Left ventricle myocardium superior (tissue), 1 donor: ENCODE data around the gene CDKAL1. TPM values are rescaled to one million over a fixed set of nuclear protein-coding genes. Genes with fewer than 3 reads are reported as not detected.

Experiments used
- ATAC-seq: fragments of 200-7000 bp; cut with Tn5 transposase; one replicate; pipeline ENCODE4 v1.9.1; 2020; ENCODE audit warnings: mild to moderate bottlenecking, moderate library complexity
- DNase-seq: peaks from one replicate; pipeline ENCODE4 v3.0.0-alpha.2; 2020
- intact Hi-C: fragments of 100-400 bp; cut with micrococcal nuclease; formaldehyde crosslinking; loops from one replicate; pipeline ENCODE4 v1.11.0; 2022
- total RNA-seq: library from RNA; stranded (reverse); fragmentation: NEBNext Ultra II Directional; extraction: Animal tissue kit (Norgen Biotek cat#: 25700); gene quantifications from one replicate; pipeline ENCODE4 v1.2.1, GENCODE V29; 2021
- donor health status: DM: no; HTN: yes; CAD: no; lungs with severe emphysema.

Gene CDKAL1
- total RNA-seq, 1 donor from 2014 or later = 9.9 TPM

DNA sequence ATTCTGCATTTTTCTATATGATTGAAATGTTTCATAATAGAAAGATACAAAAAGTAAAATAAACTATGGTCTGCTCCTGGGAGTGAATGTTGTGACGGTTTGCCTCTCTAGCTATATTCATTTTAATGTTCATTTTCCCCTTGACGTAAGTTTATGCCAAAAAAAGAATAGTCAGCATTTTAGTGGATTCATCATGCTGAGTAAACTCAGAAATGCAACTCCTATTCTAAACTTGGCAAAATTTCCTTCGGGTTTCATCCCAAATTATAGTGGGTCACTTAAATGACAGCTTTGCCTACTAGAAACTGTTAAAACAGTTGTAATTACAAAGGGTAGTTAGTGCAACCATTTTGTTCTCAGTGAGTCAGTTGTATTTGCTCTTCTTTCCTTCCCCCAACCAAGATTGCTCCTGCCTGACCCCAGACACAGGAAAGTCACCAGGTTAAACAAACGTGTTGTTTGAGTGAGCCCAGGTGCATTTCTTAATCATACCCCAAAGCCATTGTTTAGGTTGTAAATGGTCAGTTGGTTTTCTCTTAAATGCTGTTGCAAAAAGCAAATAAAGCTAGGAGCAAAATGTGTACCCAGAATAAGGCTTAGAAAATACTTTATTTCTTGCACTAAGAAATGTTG is 577.0 kb downstream of the CDKAL1 start:
- ATAC-seq = no peak
- DNase-seq = no peak
- intact Hi-C loops = no loop called here

DNA sequence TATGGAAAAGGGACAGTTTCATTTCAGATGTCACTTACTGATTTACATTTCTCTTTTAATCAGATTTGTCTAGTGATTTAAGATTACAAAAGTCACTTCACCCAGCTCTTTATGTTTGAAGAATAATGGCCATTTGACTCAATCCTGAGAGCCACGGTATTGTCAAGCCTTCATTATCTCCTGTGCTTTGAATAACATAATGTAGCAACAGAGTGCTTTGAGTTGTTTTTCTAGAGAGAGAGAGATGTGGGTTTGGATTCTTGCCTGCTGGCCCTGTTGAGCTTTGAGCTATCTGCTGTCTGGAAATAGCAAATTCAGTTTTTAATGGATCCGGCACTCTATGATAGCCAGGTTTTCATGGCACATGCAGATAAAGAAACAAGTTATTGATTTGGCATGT is 580.9 kb downstream of the CDKAL1 start:
- DNase-seq (peak; percentile 25), ATAC-seq (peak; percentile 65)
- intact Hi-C loops = no loop called here

- no peak for DNase-seq
- ATAC-seq = no peak
- intact Hi-C loops = no loop called here
Observed at GRCh38 chr6:21116736-21117135, 582.5 kb downstream of the CDKAL1 start.

DNA sequence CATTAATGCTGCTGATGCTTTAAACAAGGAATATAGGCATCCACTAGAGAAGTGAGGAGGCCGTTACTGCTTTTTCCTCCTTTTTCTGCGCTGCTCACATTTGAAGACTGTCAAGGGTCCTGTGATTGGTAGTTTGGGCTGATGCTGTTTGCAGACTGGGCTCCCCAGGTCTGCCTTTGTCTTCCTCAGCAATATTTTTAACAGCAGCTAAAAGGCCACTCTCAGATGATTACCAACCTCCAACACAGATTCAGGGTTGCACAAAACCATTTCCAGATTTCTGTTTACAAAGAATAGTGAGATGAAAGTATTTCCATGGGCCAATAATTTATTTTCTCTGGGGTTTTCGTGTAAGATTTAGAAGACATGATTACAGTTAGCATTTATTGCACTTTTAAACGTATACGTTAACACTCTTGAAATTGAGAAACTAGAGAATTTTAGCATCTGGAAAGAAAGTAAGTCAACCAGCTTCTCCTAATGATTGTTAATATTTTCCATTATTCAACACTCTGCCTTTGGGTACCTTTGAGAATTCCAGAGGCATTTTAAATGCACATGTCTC is 584.0 kb downstream of the CDKAL1 start:
- intact Hi-C loops = no loop called here
- no peak for ATAC-seq

GRCh38 chr6:21121636-21122136 is 587.4 kb downstream of the CDKAL1 start:
- ATAC-seq (no peak), DNase-seq (no peak)
- intact Hi-C loops = no loop called here

More for the DNA sequence above, 584.0 kb downstream of the CDKAL1 start:
- DNase-seq = no peak

DNA sequence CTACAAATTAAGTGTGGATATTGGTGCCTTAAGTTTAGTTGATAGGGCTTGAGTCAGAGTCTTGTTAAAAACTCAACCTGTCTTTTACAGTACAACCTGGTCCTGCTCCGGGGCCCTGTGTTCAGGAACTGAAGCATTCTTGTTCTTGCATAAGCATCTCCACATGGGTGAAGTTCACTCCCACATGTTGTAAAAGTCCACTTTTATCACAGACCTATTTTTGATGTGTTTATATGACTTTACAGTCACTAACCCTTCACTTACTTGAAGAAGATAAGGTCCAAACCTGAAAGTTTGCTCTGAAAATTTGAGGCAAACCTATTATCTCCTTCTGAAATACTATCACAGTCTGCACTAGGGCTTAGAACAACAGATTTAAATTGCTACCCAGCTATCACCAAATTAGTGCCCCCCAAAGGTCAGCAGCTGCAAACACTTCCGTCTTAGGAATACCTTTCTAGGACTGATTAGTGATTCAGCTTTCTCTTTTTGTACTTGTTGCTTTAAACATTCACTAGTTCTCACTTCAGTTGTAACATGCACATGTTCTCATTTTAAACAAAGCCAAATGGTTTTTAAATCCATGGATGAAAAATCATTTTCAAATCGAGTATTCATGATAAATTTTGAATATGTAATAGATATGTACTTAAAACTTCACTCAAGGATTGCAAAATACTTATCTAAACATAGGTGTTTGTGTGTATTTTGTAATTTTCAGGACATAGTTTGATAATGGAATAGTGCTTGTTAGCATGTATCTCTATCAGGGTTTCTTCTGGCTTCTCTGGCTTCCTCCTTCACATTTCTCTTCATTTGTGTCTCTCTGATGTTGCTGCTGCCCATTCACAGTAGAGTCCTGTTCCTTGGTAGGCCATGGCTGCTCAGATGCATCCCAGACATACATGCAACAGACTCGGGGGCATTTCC is 589.5 kb downstream of the CDKAL1 start:
- ATAC-seq (no peak), DNase-seq (no peak)
- intact Hi-C loops = no loop called here

GRCh38 chr6:21128601-21129000 is 594.3 kb downstream of the CDKAL1 start:
- no peak for DNase-seq
- ATAC-seq = no peak
- intact Hi-C loops = no loop called here

DNA sequence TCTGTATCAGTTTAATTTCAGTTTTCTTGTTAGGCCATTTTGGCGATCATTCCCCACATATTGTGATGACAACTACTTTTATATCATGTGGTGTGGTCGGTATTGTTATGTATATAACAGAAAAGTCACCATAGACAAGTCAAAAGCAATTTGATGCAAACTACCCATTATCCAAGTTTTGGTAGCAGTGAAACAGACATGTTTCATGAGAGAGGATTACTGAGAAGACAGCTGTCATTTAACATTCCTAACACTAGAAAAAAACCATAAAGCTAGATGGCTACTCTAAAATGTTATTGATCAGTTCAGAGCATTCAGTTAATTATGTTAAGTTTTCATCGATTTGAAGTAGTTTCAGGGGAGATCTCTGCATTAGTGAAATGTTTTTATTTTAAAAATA is 597.1 kb downstream of the CDKAL1 start:
- intact Hi-C loops = no loop called here
- ATAC-seq (no peak), DNase-seq (no peak)

- intact Hi-C loops = no loop called here
- no peak for DNase-seq
- no peak for ATAC-seq
Observed at GRCh38 chr6:21132446-21132845, 598.2 kb downstream of the CDKAL1 start.

DNA sequence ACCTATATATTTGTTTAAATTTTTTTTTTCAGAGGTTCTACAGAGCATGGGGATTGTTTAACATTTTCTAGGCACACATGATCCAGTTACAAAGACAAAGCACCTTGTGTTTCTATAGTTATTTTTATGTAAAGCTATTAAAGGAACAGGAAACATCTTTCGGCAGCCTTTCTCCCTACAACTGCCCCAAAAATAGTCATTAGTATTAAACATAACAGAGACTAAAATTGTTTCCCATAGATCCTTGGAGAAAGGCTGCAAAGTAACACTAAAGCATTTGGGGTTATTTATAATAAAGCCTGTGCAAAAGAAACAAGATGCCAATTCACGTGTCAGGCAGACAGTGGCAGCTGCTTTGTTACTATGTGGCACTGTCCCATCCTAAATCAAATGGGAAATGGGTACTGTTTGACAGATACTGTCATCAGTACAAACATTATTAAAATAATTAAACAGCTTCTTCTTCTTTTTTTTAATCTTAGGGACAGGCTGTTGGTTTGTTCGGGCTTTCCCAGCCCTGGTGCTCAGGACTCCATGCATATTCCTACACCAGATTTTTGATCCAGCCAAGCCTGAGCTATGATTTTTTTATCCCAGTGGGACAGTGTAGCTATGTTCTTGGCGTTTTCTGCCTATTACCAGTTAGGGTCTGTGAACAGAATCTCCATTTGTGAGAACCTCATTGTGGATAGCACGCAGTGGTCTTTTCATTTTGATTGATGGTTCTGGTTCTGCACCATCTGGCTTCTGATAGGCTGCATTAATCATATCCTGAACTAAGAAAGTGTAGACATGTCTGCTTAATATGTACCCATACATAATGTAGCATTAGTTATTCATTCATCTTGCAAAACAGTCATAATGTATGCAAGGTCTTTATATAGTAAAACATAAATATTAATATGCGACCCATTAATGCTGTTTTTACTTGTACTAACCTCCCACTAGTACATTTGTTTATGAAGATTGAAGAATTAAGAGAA is 598.9 kb downstream of the CDKAL1 start:
- no peak for DNase-seq
- peak; percentile 59 for ATAC-seq
- intact Hi-C loops = no loop called here

DNA sequence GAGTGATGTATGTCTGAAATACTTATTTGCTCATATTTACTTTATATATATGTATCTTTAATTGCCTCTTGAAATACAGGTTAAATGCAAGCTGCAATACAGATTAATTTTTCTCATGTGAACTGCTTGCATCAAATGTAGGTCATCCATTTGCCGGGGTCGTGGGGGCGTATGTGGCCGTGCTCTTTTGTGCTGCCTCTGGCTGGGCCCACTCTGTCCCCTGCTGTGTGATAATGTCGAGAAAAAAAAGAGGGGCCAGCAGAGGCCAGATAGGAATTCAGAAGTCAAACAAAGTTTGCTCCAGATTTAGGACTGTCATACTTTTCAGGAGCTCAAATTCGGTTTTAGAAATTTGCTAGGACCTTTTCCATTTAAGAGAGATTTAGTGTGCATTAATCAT is 599.6 kb downstream of the CDKAL1 start:
- intact Hi-C loops = no loop called here
- ATAC-seq = no peak

DNA sequence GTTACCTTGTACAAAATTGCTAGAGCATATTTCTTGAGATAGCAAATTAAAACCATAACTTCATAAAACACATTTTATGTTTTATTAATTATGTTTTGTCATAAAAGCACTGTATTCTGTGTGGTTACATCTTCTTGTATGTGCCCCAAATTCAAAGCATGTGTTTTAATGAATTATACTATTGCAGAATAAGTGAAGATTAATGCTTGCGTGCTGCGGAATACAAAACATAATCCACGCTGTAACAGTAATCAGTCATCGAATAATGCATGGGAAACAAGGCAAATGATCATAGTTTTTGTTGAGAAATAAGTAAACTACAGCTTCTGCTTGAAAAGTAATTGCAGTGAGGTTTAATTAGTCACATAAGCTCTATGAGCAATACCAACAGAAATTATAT is 600.1 kb downstream of the CDKAL1 start:
- ATAC-seq (no peak), DNase-seq (no peak)
- intact Hi-C loops = no loop called here

More for the DNA sequence above, 599.6 kb downstream of the CDKAL1 start:
- no peak for DNase-seq

DNA sequence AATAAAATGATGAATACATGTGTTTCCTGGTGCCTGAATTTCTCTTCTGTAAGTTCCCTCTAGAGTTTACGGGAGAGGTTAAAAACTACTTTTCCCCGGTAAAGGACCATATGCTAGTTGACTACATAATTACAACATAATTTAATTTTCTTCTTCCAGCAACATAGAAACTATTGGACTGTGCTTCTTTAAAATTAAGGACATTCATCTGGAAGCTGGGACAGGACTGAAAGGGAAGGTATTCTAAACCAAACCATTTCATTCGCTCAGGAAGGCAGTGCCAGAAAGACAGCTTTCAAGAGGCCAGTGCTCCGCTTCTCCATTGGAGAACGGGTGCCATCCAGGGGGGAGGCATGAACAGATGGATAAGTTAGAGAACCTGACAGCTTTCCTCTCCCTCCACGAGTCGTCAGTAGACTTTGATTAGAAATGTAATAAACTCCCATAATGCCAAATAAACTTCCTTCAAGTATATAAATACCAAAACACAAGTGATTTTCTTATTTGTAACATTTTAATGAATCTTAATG is 601.3 kb downstream of the CDKAL1 start:
- DNase-seq = no peak
- ATAC-seq = no peak
- intact Hi-C loops = no loop called here

DNA sequence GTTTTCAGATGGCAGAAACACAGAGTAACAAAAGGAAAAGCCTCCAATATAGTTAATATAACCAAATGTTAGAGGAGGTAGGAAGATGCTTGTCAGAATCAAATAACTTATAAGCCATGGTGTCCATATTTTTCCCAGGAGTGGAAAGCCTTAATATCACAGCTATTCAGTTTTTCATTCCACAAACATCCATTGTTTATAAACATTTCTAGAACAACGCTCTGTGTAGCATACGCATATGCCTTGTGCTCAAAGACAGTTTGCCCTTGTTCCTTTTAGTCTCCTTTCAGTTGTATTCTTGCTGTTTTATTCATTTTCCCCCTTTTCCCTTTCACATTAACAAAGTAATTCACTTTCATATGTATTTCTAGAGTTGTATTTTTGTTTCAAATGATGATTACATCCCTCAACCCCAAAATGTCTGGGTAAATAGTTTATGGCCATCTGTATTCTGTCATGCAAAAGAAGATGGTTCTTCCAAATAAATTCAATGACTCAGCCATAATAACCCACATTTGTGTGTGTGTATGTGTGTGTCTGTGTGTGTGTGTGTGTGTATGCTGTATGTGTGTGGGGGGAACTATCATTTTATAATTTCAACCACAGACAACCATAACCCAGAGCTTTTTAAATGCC is 603.6 kb downstream of the CDKAL1 start:
- no peak for ATAC-seq
- intact Hi-C loops = no loop called here
- no peak for DNase-seq

GRCh38 chr6:21138336-21139069 is 604.2 kb downstream of the CDKAL1 start:
- no peak for ATAC-seq
- intact Hi-C loops = no loop called here

DNA sequence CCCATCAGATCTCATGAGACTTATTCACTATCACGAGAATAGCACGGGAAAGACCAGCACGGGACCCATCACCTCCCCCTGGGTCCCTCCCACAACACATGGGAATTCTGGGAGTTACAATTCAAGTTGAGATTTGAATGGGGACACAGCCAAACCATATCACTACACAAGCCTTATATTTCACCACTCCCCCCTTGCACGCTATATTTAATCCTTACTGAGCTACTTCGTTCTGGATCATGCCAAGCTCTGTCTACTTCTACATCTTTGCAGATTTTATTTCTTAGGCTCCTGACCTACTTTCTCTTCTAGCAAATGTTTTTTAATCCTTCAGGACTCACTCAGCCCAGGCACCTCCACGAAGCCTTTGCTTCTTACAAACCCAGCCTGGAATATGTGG is 606.7 kb downstream of the CDKAL1 start:
- no peak for ATAC-seq
- intact Hi-C loops = no loop called here

More at GRCh38 chr6:21138336-21139069, 604.2 kb downstream of the CDKAL1 start:
- no peak for DNase-seq

DNA sequence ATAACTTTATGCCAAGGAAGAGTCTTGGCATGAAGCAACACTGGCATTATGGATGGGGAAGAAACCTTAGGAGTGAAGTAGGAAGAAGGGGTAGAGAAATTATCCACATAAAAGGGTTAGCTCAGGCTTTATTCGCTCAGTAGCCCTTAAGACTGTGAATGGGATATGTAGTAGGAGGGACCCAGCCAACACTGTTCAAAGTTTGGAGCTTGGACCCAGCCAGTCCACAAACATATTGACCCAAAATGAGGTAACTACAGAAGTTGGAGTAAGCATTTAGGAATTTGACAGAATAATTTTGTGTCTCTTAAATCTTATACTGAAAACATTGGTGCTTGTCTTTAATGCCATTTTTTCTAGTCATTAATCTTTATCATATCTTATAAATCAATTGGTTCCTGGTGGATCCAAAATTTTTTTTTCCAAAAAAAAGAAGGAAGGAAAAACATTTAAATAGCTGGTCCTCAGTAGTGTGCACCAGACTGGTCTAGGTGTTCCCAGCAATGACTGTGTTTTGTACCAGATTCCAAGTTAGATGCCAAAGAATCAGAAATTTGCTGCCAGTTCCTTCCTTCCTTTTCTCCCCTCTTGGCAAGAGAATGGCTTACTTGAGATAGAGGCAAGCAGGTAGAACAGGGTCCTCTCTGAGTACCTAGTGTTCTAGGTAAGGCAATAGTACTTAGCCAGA is 607.5 kb downstream of the CDKAL1 start:
- intact Hi-C loops = no loop called here
- ATAC-seq = no peak

More for the DNA sequence above, 606.7 kb downstream of the CDKAL1 start:
- no peak for DNase-seq

More for the DNA sequence above, 607.5 kb downstream of the CDKAL1 start:
- DNase-seq = no peak
